Vagina (tissue), 2 donors: ENCODE data around the gene BRI3.

Experiments used
- POLR2A ChIP-seq, 2 donors: fragments of 450-650 bp; IDR thresholded peaks; one replicate each; pipeline ENCODE4 v1.6.1; 2017; ENCODE audit warnings: antibody characterized with exemption in 2 of 2, mild to moderate bottlenecking in 2 of 2, moderate library complexity in 2 of 2
- POLR2AphosphoS5 ChIP-seq, 2 donors: sonication (generic); formaldehyde crosslinking; IDR thresholded peaks; one replicate each; pipeline ENCODE4 v1.9.0; 2017; ENCODE audit warnings: antibody characterized with exemption in 2 of 2, mild to moderate bottlenecking in 2 of 2, low read depth in 1 of 2; ENCODE audit not compliant: insufficient read depth in 1 of 2
- TF ChIP-seq, protein P1 (sequence below), 3 experiments: fragments of 450-650 bp in 2 of 3; fragments of 200-600 bp in 1 of 3; sonication (generic) in 1 of 3; IDR thresholded peaks; one replicate each; pipeline ENCODE4 v1.5.1; 2017 to 2019; ENCODE audit warnings: antibody characterized with exemption in 3 of 3, mild to moderate bottlenecking in 2 of 3, moderate library complexity in 2 of 3

DNA sequence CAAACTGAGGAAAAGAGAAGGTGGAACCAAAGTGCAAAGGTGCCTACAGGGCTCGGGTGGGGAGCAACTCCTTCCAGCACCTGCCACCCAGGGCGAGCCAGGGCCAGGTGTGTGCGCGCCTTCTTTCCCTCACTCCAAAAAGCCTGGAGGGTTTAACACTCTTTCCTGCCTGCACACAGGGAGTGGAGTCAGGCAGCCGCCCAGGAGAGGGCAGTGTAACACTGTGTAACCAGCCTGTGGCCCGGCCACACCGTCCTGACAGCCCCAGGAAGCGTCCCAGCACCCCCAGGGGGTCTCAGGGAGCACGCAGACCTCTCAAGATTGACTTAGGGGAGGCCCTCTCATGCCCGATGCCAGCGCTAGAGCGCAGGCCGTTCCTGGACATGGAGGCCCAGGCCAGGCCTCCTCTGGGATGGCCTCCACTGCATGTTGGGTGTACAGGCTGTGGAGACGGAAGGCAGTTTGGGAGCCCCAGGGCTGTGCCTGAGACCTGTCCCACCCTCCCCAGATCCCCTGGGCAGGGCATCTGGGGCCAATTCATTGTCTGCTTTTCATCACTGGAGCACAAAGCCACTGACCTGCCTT lies 13.4 kb downstream of the BRI3 start:
- TF ChIP-seq, protein P1, sequence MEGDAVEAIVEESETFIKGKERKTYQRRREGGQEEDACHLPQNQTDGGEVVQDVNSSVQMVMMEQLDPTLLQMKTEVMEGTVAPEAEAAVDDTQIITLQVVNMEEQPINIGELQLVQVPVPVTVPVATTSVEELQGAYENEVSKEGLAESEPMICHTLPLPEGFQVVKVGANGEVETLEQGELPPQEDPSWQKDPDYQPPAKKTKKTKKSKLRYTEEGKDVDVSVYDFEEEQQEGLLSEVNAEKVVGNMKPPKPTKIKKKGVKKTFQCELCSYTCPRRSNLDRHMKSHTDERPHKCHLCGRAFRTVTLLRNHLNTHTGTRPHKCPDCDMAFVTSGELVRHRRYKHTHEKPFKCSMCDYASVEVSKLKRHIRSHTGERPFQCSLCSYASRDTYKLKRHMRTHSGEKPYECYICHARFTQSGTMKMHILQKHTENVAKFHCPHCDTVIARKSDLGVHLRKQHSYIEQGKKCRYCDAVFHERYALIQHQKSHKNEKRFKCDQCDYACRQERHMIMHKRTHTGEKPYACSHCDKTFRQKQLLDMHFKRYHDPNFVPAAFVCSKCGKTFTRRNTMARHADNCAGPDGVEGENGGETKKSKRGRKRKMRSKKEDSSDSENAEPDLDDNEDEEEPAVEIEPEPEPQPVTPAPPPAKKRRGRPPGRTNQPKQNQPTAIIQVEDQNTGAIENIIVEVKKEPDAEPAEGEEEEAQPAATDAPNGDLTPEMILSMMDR (IDR thresholded peaks at IDR 0.05): peak; percentile 16 to 46 (median 18)
- TF ChIP-seq POLR2A (IDR thresholded peaks at IDR 0.05) (no peak), POLR2AphosphoS5 (IDR thresholded peaks at IDR 0.05; ENCODE audit: insufficient read depth in 1 of 2, low read depth in 1 of 2) (no peak)
